Activated CD4-positive, alpha-beta T cell treated with anti-CD3 and anti-CD28 coated beads, Interleukin-2, amount 50 U/mL, for 1 hour (primary cell): Measurements from ENCODE around the gene EPS8L1.

ENCODE experiments used
- DNase-seq: peaks from one replicate; pipeline ENCODE4 v3.0.0-alpha.2; 2020

The EPS8L1 gene

DNA sequence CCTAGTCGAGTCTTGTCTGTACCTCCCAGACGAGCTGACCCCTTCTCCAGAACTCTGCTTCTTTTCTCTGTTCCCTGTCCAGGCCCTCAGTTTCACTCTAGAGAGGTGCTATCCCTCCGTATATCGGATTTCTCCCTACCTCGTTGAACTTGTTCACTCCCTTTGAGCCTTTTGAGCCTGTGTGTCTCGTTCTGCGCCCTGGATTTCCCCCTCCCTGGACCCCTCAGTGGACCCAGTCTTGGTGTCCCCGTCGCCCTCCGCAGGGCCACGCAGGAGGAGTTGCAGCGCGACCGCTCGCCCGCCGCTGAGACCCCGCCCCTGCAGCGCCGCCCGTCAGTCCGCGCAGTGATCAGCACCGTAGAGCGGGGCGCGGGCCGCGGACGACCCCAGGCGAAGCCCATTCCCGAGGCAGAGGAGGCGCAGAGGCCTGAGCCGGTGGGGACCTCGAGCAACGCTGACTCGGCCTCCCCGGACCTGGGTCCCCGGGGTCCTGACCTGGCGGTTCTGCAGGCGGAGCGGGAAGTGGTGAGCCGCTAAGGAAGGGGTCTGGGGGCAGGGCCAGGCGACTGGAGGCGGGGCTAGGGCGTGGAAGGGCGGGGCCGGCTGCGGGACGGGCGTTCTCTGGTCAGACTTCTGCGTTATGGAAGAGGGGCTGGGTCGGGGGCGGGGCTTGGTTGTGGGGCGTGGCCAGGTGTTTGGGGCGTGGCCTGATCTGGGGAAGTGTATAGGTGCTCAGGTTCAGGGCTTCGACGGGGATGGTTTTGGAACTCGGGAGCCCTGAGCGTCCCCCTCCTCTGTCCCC lies 5.5 kb downstream of the EPS8L1 start:
- peak; percentile 87 for DNase-seq

GRCh38 chr19:55081770-55082019 lies 6.0 kb downstream of the EPS8L1 start:
- DNase-seq: no peak

- DNase-seq: peak; percentile 44
Observed at GRCh38 chr19:55082020-55082851, 6.6 kb downstream of the EPS8L1 start.

GRCh38 chr19:55083004-55083850 lies 7.6 kb downstream of the EPS8L1 start:
- DNase-seq: no peak

DNA sequence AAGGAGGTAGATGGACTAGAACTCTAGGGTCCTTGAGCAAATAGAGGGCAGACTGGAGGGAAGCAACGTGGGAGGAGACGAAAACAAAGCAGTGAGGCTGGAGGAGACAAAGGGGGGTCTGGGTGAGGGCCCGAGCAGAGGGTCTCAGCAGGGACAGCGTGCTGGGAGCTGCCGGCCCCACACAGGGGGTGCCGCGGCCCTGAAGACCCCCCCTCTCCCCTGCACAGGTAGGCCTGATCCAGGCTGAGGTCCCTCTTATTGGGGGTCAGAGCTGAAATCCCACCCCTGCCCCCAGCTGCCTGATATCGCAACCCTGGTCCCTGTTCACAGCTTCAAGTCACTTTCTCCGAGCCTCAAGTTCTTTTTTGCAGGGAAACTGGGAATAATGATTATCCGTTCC lies 8.7 kb downstream of the EPS8L1 start:
- no peak for DNase-seq

DNA sequence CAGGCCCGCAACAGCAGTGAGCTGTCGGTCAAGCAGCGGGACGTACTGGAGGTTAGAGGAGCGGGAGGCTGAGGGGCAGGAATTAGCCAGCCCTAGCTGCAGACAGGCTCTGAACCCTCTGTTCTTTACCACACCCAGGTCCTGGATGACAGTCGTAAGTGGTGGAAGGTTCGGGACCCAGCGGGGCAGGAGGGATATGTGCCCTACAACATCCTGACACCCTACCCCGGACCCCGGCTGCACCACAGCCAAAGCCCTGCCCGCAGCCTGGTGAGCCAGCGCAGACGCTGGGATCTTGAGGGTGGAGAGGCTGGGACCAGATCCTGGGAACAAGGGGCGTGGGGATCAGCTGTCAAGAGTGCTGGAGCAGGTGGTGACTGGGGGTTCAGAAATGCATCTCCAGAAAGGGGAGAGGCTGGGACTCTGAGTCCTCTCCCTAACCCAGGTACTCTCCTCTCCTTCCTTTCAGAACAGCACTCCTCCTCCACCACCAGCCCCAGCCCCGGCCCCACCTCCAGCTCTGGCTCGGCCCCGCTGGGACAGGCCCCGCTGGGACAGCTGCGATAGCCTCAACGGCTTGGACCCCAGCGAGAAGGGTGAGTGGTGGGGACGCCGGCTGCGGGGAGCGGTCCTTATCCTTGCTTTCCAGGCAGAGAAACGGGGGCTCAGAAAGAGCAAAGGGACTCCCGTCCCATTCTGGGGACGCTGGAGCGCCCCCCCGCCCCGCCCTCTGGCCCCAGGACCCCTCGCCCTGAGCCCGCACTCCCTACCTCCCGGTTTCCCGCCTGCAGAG lies 10.4 kb downstream of the EPS8L1 start:
- DNase-seq: no peak

DNA sequence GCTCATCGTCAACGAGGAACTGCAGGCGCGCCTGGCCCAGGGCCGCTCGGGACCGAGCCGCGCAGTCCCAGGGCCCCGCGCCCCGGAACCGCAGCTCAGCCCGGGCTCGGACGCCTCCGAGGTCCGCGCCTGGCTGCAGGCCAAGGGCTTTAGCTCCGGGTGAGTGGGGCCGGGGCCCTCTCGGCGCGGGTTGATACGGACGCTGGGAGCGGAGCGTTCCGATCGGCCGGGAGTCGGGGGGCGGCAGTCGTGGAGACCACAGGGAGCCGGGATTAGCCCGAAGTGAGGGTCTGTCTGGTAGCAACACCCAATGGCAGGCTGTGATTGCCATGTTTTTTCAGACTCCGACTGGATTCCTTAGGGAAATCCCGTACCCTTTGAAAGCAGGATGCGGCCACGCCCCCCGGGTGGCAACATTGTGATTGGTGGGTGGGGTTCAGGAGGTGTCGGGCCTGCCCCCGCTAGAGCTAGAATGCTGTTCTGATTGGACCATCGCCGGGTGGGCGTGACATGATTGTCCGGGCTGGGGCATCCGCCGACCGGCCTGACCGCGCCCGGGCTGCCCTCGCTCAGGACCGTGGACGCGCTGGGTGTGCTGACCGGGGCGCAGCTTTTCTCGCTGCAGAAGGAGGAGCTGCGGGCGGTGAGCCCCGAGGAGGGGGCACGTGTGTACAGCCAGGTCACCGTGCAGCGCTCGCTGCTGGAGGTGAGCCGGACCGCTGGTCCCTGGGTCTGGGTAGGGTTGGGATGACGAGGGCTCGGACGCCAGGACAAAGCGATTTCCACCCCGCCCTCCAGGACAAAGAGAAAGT lies 11.3 kb downstream of the EPS8L1 start:
- peak; percentile 37 for DNase-seq

- DNase-seq: no peak
Observed at GRCh38 chr19:55087542-55087901, 11.9 kb downstream of the EPS8L1 start.

DNA sequence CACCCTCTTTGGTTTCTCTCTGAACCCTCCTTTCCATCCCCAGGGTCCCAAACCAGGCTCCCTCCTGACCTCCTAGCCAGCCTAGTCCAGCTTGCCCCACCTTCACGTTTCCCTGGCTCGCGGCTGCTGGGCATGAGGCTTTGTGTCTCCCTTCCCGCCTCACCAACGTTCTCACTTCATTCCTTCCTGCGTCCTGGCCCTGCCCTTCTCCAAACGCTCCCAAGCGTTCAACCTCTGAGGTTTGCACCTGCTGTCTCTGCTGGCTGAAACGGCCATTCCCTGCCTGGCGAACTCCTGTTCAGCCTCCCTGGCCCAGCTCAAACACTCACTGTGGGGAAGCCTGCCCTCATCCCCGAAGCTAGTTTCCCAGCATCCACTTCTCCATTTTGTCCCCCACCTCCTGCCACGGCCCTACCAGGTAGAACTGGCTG lies 12.4 kb downstream of the EPS8L1 start:
- DNase-seq: no peak

- DNase-seq: peak; percentile 81
Observed at GRCh38 chr19:55088543-55089341, 13.1 kb downstream of the EPS8L1 start.

GRCh38 chr19:55089342-55089944 lies 13.8 kb downstream of the EPS8L1 start:
- no peak for DNase-seq

DNA sequence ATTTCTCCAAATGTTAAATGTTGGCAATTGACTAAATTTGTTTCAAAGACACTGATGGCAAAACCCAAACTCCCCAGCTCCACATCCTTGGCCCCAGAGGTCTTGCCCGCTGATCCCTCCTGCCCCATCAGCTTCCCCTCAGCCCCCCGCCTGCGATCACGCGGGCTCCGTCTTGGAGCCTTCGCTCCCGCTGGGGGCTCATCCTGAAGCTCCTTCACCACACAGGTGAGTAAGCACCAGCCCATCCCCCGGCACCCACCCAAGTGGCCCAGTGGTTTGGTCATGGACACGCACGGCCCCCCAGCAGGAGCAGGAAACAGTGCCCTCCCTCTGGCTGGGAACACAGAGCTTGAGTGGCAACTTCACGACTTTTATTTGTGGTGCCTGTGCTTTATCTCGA lies 14.9 kb downstream of the EPS8L1 start:
- no peak for DNase-seq

GRCh38 chr19:55091126-55091910 lies 15.6 kb downstream of the EPS8L1 start:
- no peak for DNase-seq

DNA sequence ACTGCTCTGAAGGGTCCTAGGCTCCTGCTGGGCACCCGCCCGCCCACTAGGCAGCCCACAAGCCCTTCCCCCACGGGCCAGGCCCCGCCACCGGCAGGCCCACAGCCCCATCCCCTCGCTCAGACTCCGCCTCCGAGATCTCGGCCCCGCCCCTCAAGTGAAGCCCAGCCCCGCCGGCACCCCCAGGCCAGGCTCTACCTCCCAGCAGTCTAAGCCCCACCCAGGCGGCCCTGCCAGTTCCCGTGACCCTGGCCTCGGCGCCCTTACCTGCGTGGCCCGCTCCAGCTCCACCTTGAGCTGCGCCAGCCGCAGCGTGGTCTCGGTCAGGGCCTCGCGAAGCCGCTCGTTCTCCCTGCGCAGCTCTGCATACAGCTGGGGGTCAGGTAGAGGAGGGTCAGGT lies 16.3 kb downstream of the EPS8L1 start:
- DNase-seq: no peak

GRCh38 chr19:55092423-55093318 lies 17.0 kb downstream of the EPS8L1 start:
- DNase-seq: no peak

- no peak for DNase-seq
Observed at GRCh38 chr19:55094456-55095259, 19.0 kb downstream of the EPS8L1 start.

- no peak for DNase-seq
Observed at GRCh38 chr19:55095260-55096060, 19.8 kb downstream of the EPS8L1 start.
